ENCODE results near the gene CES1.
"Not testable (repeated sequence)": the region's sequence is repeated elsewhere in the genome, so short reads cannot be mapped to it uniquely, and the experiment has no call there.

- not testable (repeated sequence) for TF ChIP-seq CTCF (IDR thresholded peaks at IDR 0.05; ENCODE audit: low read length); EZH2 (IDR thresholded peaks at IDR 0.05; ENCODE audit: borderline replicate concordance, low read length)
Observed at GRCh38 chr16:55808286-55808685, 24.6 kb downstream of the CES1 start.

Data from OCI-LY1 (cell line).